Measurements from ENCODE around the gene ACOXL.

GRCh38 chr2:111155610-111156009, 423.2 kb downstream of the ACOXL start:
- TF ChIP-seq POLR2AphosphoS5 (IDR thresholded peaks at IDR 0.05; ENCODE audit: low read depth, low read length): no peak
- no peak for TF ChIP-seq TAF1 (IDR thresholded peaks at IDR 0.05; ENCODE audit: borderline replicate concordance, low read depth, low read length)
- no peak for TF ChIP-seq POLR2A (IDR thresholded peaks at IDR 0.05; ENCODE audit: low read depth, low read length)
